Measurements from ENCODE around the gene DDX31.

DNA sequence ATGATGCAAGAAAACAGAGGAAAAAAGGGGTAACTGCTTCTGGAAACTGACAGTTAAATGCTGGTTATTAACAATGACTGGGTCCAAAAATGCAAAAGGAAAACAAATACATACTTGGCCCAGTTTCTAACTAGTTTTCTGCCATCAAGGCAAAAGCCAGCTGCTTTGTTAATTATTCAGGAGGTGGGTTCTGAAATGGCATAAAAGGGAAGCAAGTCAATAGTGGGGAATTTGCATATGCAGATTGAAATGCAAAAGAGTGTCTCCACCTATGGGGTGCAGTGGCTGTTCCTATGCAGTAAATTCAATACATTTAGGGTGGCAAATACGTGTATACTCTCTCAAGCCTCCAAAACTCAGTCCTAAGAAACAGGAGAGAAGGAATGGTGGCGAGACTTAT is 54.0 kb downstream of the DDX31 start:
- TF ChIP-seq CTCF (IDR thresholded peaks at IDR 0.05; ENCODE audit: low read depth, low read length, poor library complexity, severe bottlenecking) (no peak), EZH2phosphoT487 (IDR thresholded peaks at IDR 0.05; ENCODE audit: borderline replicate concordance, low read length) (no peak)

All from DOHH2 (cell line).